HEK293 (cell line): ENCODE measurements around the gene FAM110A.
"Not testable (repeated sequence)": the region's sequence is repeated elsewhere in the genome, so short reads cannot be mapped to it uniquely, and the experiment has no call there.

Source experiments
- CTCF ChIA-PET: fragments of 350-600 bp; formaldehyde crosslinking; extraction: SDS; loops from one replicate; lab custom pipeline; 2021; ENCODE audit warnings: antibody characterized with exemption; lab: Yijun Ruan, JAX
- POLR2A ChIA-PET: fragments of 300-600 bp; formaldehyde crosslinking; extraction: SDS; loops from one replicate; lab custom pipeline; 2020; ENCODE audit warnings: antibody characterized with exemption, inconsistent platforms; lab: Yijun Ruan, JAX
- H3K27ac ChIP-seq: fragments of 200-500 bp; sonication (Bioruptor generic); 2 replicates; pipeline ENCODE4 v1.5.1; 2014; ENCODE audit warnings: low read depth, low read length, control low read depth, inconsistent platforms; ENCODE audit errors: extremely low read depth
- H3K36me3 ChIP-seq, 2 experiments: fragments of 200-500 bp in 1 of 2; sonication (Bioruptor generic) in 1 of 2; 1 replicate in 1 of 2; 2 replicates in 1 of 2; pipeline ENCODE4 v1.5.1; 2014 to 2017; ENCODE audit warnings: inconsistent platforms in 2 of 2, low read length in 2 of 2; ENCODE audit not compliant: control insufficient read depth in 2 of 2, insufficient read depth in 1 of 2
- H3K4me1 ChIP-seq: fragments of 200-500 bp; sonication (Bioruptor generic); 2 replicates; pipeline ENCODE4 v1.5.1; 2014; ENCODE audit warnings: mild to moderate bottlenecking, low read length, inconsistent platforms; ENCODE audit not compliant: control insufficient read depth, insufficient read depth
- H3K4me3 ChIP-seq: 2 replicates; pipeline ENCODE4 v1.5.1; 2011; ENCODE audit warnings: low read depth, mild to moderate bottlenecking, control low read depth, low read length, moderate library complexity
- H3K9me3 ChIP-seq: fragments of 200-500 bp; sonication (Bioruptor generic); 2 replicates; pipeline ENCODE4 v1.5.1; 2014; ENCODE audit warnings: low read depth, low read length, inconsistent platforms; ENCODE audit not compliant: control insufficient read depth, insufficient read depth
- EGR2 ChIP-seq: fragments of 450-650 bp; formaldehyde crosslinking; IDR thresholded peaks from 2 replicates; pipeline ENCODE4 v1.5.1; 2016; ENCODE audit warnings: low read depth, missing biosample characterization, missing genetic modification characterization
- KLF9 ChIP-seq: fragments of 450-650 bp; formaldehyde crosslinking; IDR thresholded peaks from 2 replicates; pipeline ENCODE4 v1.5.1; 2016; ENCODE audit warnings: missing biosample characterization, missing genetic modification characterization, low read depth
- OSR2 ChIP-seq: fragments of 450-650 bp; formaldehyde crosslinking; IDR thresholded peaks from 2 replicates; pipeline ENCODE4 v1.5.1; 2016; ENCODE audit warnings: missing biosample characterization, missing genetic modification characterization
- OVOL3 ChIP-seq: fragments of 450-650 bp; formaldehyde crosslinking; IDR thresholded peaks from 2 replicates; pipeline ENCODE4 v1.5.1; 2016; ENCODE audit warnings: missing biosample characterization, missing genetic modification characterization
- PRDM4 ChIP-seq: fragments of 450-650 bp; formaldehyde crosslinking; IDR thresholded peaks from 2 replicates; pipeline ENCODE4 v1.5.1; 2017; ENCODE audit warnings: missing biosample characterization, missing genetic modification characterization
- ZFHX2 ChIP-seq: fragments of 450-650 bp; formaldehyde crosslinking; conservative IDR thresholded peaks from 2 replicates; pipeline ENCODE4 v1.5.1; 2016; ENCODE audit warnings: missing biosample characterization, missing genetic modification characterization
- ZNF114 ChIP-seq: fragments of 450-650 bp; formaldehyde crosslinking; IDR thresholded peaks from 2 replicates; pipeline ENCODE4 v1.5.0; 2017; ENCODE audit warnings: missing biosample characterization, missing genetic modification characterization
- ZNF138 ChIP-seq: fragments of 450-650 bp; formaldehyde crosslinking; IDR thresholded peaks from 2 replicates; pipeline ENCODE4 v1.5.1; 2016; ENCODE audit warnings: missing biosample characterization, missing genetic modification characterization, borderline replicate concordance
- ZNF214 ChIP-seq: fragments of 450-650 bp; formaldehyde crosslinking; IDR thresholded peaks from 2 replicates; pipeline ENCODE4 v1.5.1; 2017; ENCODE audit warnings: missing biosample characterization, mild to moderate bottlenecking, missing genetic modification characterization, borderline replicate concordance
- ZNF324 ChIP-seq: fragments of 450-650 bp; formaldehyde crosslinking; IDR thresholded peaks from 2 replicates; pipeline ENCODE4 v1.5.1; 2016; ENCODE audit warnings: missing biosample characterization, missing genetic modification characterization
- ZNF514 ChIP-seq: fragments of 450-650 bp; formaldehyde crosslinking; IDR thresholded peaks from 2 replicates; pipeline ENCODE4 v1.5.1; 2016; ENCODE audit warnings: missing biosample characterization, missing genetic modification characterization
- ZNF585B ChIP-seq: fragments of 450-650 bp; formaldehyde crosslinking; IDR thresholded peaks from 2 replicates; pipeline ENCODE4 v1.5.1; 2016; ENCODE audit warnings: missing biosample characterization, missing genetic modification characterization
- ZNF596 ChIP-seq: fragments of 450-650 bp; IDR thresholded peaks from 2 replicates; pipeline ENCODE4 v1.5.0; 2018; ENCODE audit warnings: missing biosample characterization, mild to moderate bottlenecking, missing genetic modification characterization, moderate library complexity
- ZNF701 ChIP-seq: fragments of 450-650 bp; formaldehyde crosslinking; IDR thresholded peaks from 2 replicates; pipeline ENCODE4 v1.5.1; 2016; ENCODE audit warnings: missing biosample characterization, missing genetic modification characterization
- TF ChIP-seq, protein P1 (sequence below): fragments of 450-650 bp; formaldehyde crosslinking; IDR thresholded peaks from 2 replicates; pipeline ENCODE4 v1.5.1; 2016; ENCODE audit warnings: missing biosample characterization, missing genetic modification characterization

The FAM110A gene

GRCh38 chr20:826695-827323, 6.7 kb upstream of the FAM110A start:
- Histone ChIP-seq H3K4me3 (no peak overlapping the region), H3K4me1 (no peaks in the 10 kb centered on the region), H3K9me3 (no peaks in the 10 kb centered on the region), H3K27ac (no peak overlapping the region), H3K36me3 (no peaks in the 10 kb centered on the region)
- ChIA-PET CTCF (interaction anchor here (0.5 to 1.6 kb wide), 3 partner anchors 8 to 157 kb away, joined by 3 to 5 read pairs (median 4); no protein-coding TSS in a partner anchor), POLR2A (interaction anchor here (0.7 kb wide), 1 partner anchor 247 kb away, joined by 4 read pairs; no protein-coding TSS in a partner anchor)
- TF ChIP-seq KLF9 = no peak
- TF ChIP-seq ZNF324 (tag by site-specific recombination) = no peak
- TF ChIP-seq ZNF596 = no peak
- TF ChIP-seq, protein P1, sequence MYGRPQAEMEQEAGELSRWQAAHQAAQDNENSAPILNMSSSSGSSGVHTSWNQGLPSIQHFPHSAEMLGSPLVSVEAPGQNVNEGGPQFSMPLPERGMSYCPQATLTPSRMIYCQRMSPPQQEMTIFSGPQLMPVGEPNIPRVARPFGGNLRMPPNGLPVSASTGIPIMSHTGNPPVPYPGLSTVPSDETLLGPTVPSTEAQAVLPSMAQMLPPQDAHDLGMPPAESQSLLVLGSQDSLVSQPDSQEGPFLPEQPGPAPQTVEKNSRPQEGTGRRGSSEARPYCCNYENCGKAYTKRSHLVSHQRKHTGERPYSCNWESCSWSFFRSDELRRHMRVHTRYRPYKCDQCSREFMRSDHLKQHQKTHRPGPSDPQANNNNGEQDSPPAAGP (tag by site-specific recombination) = no peak
- no peak for TF ChIP-seq ZNF585B
- TF ChIP-seq ZNF138 (tag by site-specific recombination) = no peak
- no peak for TF ChIP-seq ZNF514 (tag by site-specific recombination)
- TF ChIP-seq ZNF214 (tag by site-specific recombination) = no peak
- no peak for TF ChIP-seq PRDM4 (tag by site-specific recombination)
- TF ChIP-seq ZFHX2 (tag by site-specific recombination) = no peak
- no peak for TF ChIP-seq OVOL3 (tag by site-specific recombination)
- TF ChIP-seq ZNF701 (tag by site-specific recombination) = no peak

- POLR2A ChIA-PET = interaction anchor here (0.9 kb wide), 1 partner anchor 64 kb away, joined by 3 read pairs; no protein-coding TSS in a partner anchor
- not testable (repeated sequence) for H3K4me3 ChIP-seq, H3K4me1 ChIP-seq, H3K27ac ChIP-seq, H3K36me3 ChIP-seq, H3K9me3 ChIP-seq
- CTCF ChIA-PET = interaction anchor here (1.6 kb wide), 1 partner anchor 10 kb away, joined by 5 read pairs; no protein-coding TSS in a partner anchor
Observed at GRCh38 chr20:827981-828380, 5.5 kb upstream of the FAM110A start.

DNA sequence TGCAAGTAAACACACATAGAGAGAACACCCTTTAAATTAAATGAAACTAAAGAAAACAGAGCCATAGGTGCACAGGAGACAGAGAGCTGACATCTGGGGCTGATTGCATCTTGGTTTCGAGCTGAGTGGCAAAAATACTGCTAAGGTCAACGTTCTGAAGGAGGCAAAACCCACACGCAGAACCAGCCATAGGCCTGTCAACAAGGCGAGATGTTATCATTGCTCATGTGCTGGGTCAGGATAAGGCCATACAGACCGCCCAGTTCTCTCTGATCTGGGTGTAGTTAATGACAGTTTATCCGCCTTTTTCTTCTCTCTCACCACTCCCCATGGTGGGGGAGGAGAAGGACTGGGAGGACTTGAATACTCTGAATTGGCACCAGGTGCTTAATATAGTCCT, 4.5 kb upstream of the FAM110A start:
- Histone ChIP-seq H3K9me3 (no peaks in the 10 kb centered on the region), H3K27ac (no peak overlapping the region), H3K36me3 (no peaks in the 10 kb centered on the region), H3K4me3 (no peak overlapping the region), H3K4me1 (no peaks in the 10 kb centered on the region)
- CTCF ChIA-PET = no interaction called here
- TF ChIP-seq ZNF114 (tag by site-specific recombination) (no peak), EGR2 (tag by site-specific recombination) (peak; percentile 48)
- POLR2A ChIA-PET = no interaction called here

DNA sequence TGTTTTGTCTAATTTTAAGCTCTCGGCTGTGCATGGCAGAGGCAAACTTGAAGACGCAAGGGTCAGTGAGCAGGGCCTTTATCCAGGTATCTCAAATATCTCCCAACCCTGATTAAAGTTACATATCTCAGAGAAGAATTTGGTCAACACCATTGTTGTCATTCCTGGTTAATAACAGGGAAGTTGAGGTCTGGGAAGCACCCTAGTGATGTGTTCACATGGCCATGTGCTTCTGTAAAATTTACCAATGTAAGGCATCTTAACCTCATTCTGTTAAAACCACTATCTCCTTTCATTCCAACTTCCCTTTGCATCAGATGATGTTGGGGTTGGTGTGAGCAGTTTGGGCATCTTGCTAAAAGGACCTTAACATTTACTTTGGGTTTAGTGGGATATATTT, 4.0 kb upstream of the FAM110A start:
- Histone ChIP-seq H3K36me3 (no peaks in the 10 kb centered on the region), H3K27ac (no peak overlapping the region), H3K4me3 (no peak overlapping the region), H3K4me1 (peaks cover 3% of the 10 kb centered on the region; the same call in 1 of the 2 replicates), H3K9me3 (no peaks in the 10 kb centered on the region)
- TF ChIP-seq OSR2 (tag by site-specific recombination) = no peak
- POLR2A ChIA-PET = interaction anchor here (0.7 kb wide), 2 partner anchors 208 to 358 kb away, joined by 4 to 8 read pairs; no protein-coding TSS in a partner anchor
- CTCF ChIA-PET = interaction anchor here (0.7 to 0.9 kb wide), 2 partner anchors 18 to 30 kb away, joined by 3 read pairs; no protein-coding TSS in a partner anchor
